ENCODE measurements around the gene BACH1. TPM values are rescaled to one million over a fixed set of nuclear protein-coding genes. Genes with fewer than 3 reads are reported as not detected.

BACH1 gene
- total and polyA plus RNA-seq, 10 of the 15 experiments (the other 5 are each of a cell fraction or from before 2014, with no cell fraction given) = 3.2 to 25.7 (median 10.5) TPM

DNA sequence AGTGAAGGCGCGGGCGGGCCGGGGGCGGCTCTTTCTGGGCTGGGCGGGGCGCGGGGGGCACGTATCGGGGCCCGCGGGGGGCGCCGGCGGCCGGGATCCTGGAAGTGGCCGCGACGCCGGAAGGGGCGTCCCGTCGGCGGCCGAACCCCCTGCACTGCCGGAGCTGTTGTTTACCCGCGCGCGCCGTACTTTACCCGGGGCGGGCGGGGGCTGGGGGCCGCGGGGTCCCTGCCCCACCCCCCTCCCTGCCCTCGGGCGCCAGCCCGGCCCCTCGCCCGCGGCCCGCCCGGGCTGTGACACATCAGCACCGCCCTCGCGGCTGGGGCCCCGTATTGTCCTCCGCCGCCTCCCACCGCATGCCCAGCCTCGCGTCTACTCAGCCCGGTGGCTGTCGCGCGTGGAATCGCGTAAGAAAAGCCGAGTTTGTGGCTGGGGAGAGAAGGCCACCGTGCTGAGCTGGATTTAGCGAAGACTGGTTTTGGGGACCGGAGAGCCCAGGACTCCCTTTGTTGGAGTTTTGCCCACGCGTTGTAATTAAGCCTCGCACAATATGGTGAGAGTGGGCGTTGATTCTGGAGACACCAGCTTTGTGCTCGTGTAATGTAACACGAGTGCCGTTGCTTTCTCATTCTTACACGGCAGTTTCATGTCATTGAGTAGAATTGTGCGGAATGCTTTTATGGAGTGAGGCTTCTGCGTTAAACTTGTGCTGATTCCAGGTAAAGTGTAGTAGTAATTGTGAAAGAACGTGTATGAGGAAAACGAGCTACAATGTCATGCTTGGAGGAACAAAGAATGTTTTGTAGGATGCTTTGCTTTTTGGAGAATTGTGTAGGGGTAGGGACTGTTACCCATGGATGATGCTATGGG is 559 bp downstream of the BACH1 start (continued):
- TF ChIP-seq, protein P1, sequence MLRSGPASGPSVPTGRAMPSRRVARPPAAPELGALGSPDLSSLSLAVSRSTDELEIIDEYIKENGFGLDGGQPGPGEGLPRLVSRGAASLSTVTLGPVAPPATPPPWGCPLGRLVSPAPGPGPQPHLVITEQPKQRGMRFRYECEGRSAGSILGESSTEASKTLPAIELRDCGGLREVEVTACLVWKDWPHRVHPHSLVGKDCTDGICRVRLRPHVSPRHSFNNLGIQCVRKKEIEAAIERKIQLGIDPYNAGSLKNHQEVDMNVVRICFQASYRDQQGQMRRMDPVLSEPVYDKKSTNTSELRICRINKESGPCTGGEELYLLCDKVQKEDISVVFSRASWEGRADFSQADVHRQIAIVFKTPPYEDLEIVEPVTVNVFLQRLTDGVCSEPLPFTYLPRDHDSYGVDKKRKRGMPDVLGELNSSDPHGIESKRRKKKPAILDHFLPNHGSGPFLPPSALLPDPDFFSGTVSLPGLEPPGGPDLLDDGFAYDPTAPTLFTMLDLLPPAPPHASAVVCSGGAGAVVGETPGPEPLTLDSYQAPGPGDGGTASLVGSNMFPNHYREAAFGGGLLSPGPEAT (IDR thresholded peaks at IDR 0.05; ENCODE audit: low read depth) = no peak
- TF ChIP-seq, protein P2, sequence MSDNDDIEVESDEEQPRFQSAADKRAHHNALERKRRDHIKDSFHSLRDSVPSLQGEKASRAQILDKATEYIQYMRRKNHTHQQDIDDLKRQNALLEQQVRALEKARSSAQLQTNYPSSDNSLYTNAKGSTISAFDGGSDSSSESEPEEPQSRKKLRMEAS (IDR thresholded peaks at IDR 0.05; ENCODE audit: low read depth, low read length) = peak; percentile 14
- peak in 1 of 2 experiments; percentile 33; a peak in 1 of 4 replicates for TF ChIP-seq IKZF2 (IDR thresholded peaks at IDR 0.05)
- TF ChIP-seq, protein P3, sequence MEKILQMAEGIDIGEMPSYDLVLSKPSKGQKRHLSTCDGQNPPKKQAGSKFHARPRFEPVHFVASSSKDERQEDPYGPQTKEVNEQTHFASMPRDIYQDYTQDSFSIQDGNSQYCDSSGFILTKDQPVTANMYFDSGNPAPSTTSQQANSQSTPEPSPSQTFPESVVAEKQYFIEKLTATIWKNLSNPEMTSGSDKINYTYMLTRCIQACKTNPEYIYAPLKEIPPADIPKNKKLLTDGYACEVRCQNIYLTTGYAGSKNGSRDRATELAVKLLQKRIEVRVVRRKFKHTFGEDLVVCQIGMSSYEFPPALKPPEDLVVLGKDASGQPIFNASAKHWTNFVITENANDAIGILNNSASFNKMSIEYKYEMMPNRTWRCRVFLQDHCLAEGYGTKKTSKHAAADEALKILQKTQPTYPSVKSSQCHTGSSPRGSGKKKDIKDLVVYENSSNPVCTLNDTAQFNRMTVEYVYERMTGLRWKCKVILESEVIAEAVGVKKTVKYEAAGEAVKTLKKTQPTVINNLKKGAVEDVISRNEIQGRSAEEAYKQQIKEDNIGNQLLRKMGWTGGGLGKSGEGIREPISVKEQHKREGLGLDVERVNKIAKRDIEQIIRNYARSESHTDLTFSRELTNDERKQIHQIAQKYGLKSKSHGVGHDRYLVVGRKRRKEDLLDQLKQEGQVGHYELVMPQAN (conservative IDR thresholded peaks at IDR 0.05) = 0 out of 2 replicates have a peak, but pooled peaks have one; percentile 18
- TF ChIP-seq GATAD2B (conservative IDR thresholded peaks at IDR 0.05; ENCODE audit: low read depth) = 0 out of 2 replicates have a peak, but pooled peaks have one; percentile 27
- TF ChIP-seq FOXM1 (IDR thresholded peaks at IDR 0.05; ENCODE audit: low read depth, low read length) = no peak
- TF ChIP-seq HCFC1 (IDR thresholded peaks at IDR 0.05; ENCODE audit: low read length) = no peak
- peak; percentile 41; the same call in 1 of the 2 replicates for TF ChIP-seq STAT3 (IDR thresholded peaks at IDR 0.05; ENCODE audit: low read depth, low read length)
- 0 out of 4 replicates have a peak, but pooled peaks of 1 of the 2 experiments have one; percentile 1 for TF ChIP-seq SRF (IDR thresholded peaks at IDR 0.05; ENCODE audit: low read depth in 2 of 2, low read length in 2 of 2)
- peak; percentile 21; the same call in 1 of the 2 replicates for TF ChIP-seq IKZF1 (conservative IDR thresholded peaks at IDR 0.05)
- TF ChIP-seq, protein P4, sequence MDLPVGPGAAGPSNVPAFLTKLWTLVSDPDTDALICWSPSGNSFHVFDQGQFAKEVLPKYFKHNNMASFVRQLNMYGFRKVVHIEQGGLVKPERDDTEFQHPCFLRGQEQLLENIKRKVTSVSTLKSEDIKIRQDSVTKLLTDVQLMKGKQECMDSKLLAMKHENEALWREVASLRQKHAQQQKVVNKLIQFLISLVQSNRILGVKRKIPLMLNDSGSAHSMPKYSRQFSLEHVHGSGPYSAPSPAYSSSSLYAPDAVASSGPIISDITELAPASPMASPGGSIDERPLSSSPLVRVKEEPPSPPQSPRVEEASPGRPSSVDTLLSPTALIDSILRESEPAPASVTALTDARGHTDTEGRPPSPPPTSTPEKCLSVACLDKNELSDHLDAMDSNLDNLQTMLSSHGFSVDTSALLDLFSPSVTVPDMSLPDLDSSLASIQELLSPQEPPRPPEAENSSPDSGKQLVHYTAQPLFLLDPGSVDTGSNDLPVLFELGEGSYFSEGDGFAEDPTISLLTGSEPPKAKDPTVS (IDR thresholded peaks at IDR 0.05; ENCODE audit: low read depth, low read length) = no peak
- peak; percentile 36 for TF ChIP-seq SMAD1 (IDR thresholded peaks at IDR 0.05; ENCODE audit: low read depth, partially characterized antibody)
- TF ChIP-seq, protein P5, sequence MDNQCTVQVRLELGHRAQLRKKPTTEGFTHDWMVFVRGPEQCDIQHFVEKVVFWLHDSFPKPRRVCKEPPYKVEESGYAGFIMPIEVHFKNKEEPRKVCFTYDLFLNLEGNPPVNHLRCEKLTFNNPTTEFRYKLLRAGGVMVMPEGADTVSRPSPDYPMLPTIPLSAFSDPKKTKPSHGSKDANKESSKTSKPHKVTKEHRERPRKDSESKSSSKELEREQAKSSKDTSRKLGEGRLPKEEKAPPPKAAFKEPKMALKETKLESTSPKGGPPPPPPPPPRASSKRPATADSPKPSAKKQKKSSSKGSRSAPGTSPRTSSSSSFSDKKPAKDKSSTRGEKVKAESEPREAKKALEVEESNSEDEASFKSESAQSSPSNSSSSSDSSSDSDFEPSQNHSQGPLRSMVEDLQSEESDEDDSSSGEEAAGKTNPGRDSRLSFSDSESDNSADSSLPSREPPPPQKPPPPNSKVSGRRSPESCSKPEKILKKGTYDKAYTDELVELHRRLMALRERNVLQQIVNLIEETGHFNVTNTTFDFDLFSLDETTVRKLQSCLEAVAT (IDR thresholded peaks at IDR 0.05) = peak; percentile 88
- TF ChIP-seq TARDBP (IDR thresholded peaks at IDR 0.05; ENCODE audit: borderline replicate concordance) = 0 out of 2 replicates have a peak, but pooled peaks have one; percentile 48
- 0 out of 2 replicates have a peak, but pooled peaks have one; percentile 1 for TF ChIP-seq TBL1XR1 (IDR thresholded peaks at IDR 0.05; ENCODE audit: low read depth, low read length)
- peak; percentile 20 for TF ChIP-seq HDAC6 (IDR thresholded peaks at IDR 0.05; ENCODE audit: unreplicated experiment)
- TF ChIP-seq, protein P6, sequence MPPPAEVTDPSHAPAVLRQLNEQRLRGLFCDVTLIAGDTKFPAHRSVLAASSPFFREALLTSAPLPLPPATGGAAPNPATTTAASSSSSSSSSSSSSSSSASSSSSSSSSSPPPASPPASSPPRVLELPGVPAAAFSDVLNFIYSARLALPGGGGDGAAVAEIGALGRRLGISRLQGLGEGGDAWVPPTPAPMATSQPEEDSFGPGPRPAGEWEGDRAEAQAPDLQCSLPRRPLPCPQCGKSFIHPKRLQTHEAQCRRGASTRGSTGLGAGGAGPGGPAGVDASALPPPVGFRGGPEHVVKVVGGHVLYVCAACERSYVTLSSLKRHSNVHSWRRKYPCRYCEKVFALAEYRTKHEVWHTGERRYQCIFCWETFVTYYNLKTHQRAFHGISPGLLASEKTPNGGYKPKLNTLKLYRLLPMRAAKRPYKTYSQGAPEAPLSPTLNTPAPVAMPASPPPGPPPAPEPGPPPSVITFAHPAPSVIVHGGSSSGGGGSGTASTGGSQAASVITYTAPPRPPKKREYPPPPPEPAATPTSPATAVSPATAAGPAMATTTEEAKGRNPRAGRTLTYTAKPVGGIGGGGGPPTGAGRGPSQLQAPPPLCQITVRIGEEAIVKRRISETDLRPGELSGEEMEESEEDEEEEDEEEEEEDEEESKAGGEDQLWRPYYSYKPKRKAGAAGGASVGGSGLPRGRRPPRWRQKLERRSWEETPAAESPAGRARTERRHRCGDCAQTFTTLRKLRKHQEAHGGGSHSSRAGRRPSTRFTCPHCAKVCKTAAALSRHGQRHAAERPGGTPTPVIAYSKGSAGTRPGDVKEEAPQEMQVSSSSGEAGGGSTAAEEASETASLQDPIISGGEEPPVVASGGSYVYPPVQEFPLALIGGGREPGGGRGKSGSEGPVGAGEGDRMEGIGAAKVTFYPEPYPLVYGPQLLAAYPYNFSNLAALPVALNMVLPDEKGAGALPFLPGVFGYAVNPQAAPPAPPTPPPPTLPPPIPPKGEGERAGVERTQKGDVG (CRISPR knock-in tag; IDR thresholded peaks at IDR 0.05) = no peak
- no peak for TF ChIP-seq SIN3A (IDR thresholded peaks at IDR 0.05; ENCODE audit: low read depth, low read length)
- TF ChIP-seq POLR2A (IDR thresholded peaks at IDR 0.05; ENCODE audit: low read depth, low read length) = peak; percentile 76

Data from GM12878 (cell line).